Caco-2 (cell line): Measurements from ENCODE around the gene FAHD2A. TPM values are rescaled to one million over a fixed set of nuclear protein-coding genes. Genes with fewer than 3 reads are reported as not detected.

Experiments used
- BruUV-seq: library from RNA; stranded (reverse); fragments of 400-500 nt; replicated peaks from 2 replicates; lab custom pipeline; 2021; lab: Mats Ljungman, UMichigan
- CTCF ChIA-PET: fragments of 300-600 bp; sonication (Branson Sonifier 250); formaldehyde crosslinking; loops from one replicate; lab custom pipeline; 2022; ENCODE audit warnings: antibody characterized with exemption; lab: Charles Lee
- POLR2A ChIA-PET: fragments of 300-600 bp; sonication (Branson Sonifier 250); formaldehyde crosslinking; loops from one replicate; lab custom pipeline; 2022; ENCODE audit warnings: antibody characterized with exemption; lab: Charles Lee
- DNase-seq, 2 experiments: peaks; one replicate each; pipeline versions ENCODE4 v3.0.0 to v3.0.0-alpha.2; 2020 to 2022
- H3K27me3 ChIP-seq: replicated peaks from 2 replicates; pipeline ENCODE4 v1.6.0; 2011; ENCODE audit warnings: low read length; ENCODE audit not compliant: control insufficient read depth, insufficient read depth
- H3K36me3 ChIP-seq: 2 replicates; pipeline ENCODE4 v1.5.1; 2011; ENCODE audit warnings: low read length; ENCODE audit not compliant: control insufficient read depth, insufficient read depth
- H3K4me1 ChIP-seq: fragments of 250-450 bp; sonication (Bioruptor Pico); 2 replicates; pipeline ENCODE4 v1.5.1; 2020; ENCODE audit warnings: mild to moderate bottlenecking
- H3K4me3 ChIP-seq: 2 replicates; pipeline ENCODE4 v1.5.1; 2011; ENCODE audit warnings: low read depth, mild to moderate bottlenecking, control low read depth, low read length
- H3K9me3 ChIP-seq: fragments of 250-450 bp; sonication (Bioruptor Pico); 2 replicates; pipeline ENCODE4 v1.5.1; 2020; ENCODE audit warnings: mild to moderate bottlenecking, moderate library complexity
- H3K27ac Mint-ChIP-seq: one replicate; pipeline ENCODE4 v1.8.0; 2022; ENCODE audit warnings: mixed read lengths; ENCODE audit not compliant: unreplicated experiment
- H3K27me3 Mint-ChIP-seq: one replicate; pipeline ENCODE4 v1.8.0; 2022; ENCODE audit warnings: mixed read lengths; ENCODE audit not compliant: insufficient read depth, unreplicated experiment
- H3K36me3 Mint-ChIP-seq: one replicate; pipeline ENCODE4 v1.8.0; 2022; ENCODE audit warnings: mild to moderate bottlenecking, mixed read lengths; ENCODE audit not compliant: insufficient read depth, unreplicated experiment
- H3K4me1 Mint-ChIP-seq: one replicate; pipeline ENCODE4 v1.8.0; 2022; ENCODE audit warnings: low read depth, mixed read lengths; ENCODE audit not compliant: unreplicated experiment
- H3K4me3 Mint-ChIP-seq: one replicate; pipeline ENCODE4 v1.8.0; 2022; ENCODE audit warnings: mild to moderate bottlenecking, moderate library complexity, mixed read lengths; ENCODE audit not compliant: unreplicated experiment
- H3K9me3 Mint-ChIP-seq: one replicate; pipeline ENCODE4 v1.8.0; 2022; ENCODE audit warnings: mixed read lengths; ENCODE audit not compliant: unreplicated experiment
- CTCF ChIP-seq, 2 experiments: fragments of 200-600 bp in 1 of 2; IDR thresholded peaks; 1 replicate in 1 of 2; 2 replicates in 1 of 2; pipeline versions ENCODE4 v1.5.1 to v1.8.0; 2011 to 2022; ENCODE audit warnings: antibody characterized with exemption in 1 of 2, control low read depth in 1 of 2, inconsistent platforms in 1 of 2, low read depth in 1 of 2, low read length in 1 of 2, mild to moderate bottlenecking in 1 of 2, moderate library complexity in 1 of 2; ENCODE audit not compliant: insufficient read depth in 1 of 2, severe bottlenecking in 1 of 2, unreplicated experiment in 1 of 2
- intact Hi-C: fragments of 100-400 bp; cut with micrococcal nuclease; formaldehyde crosslinking; loops from one replicate; pipeline ENCODE4 v1.10.0; 2022; ENCODE audit not compliant: unreplicated experiment
- total RNA-seq: library from RNA; stranded (reverse); gene quantifications from 2 replicates; pipeline ENCODE4 v1.2.3, GENCODE V29; 2022

FAHD2A gene
- total RNA-seq, 1 experiment from 2014 or later, result 26.8 TPM

GRCh38 chr2:95383635-95384027 lies 18.9 kb upstream of the FAHD2A start:
- TF ChIP-seq CTCF (IDR thresholded peaks at IDR 0.05; ENCODE audit: insufficient read depth in 1 of 2, low read depth in 1 of 2, low read length in 1 of 2, severe bottlenecking in 1 of 2, unreplicated experiment in 1 of 2), result no peak
- no peak for DNase-seq
- Mint-ChIP-seq H3K9me3 (no peaks in the 10 kb centered on the region), H3K27me3 (peaks cover 24% of the 10 kb centered on the region), H3K27ac (no peak overlapping the region), H3K36me3 (no peaks in the 10 kb centered on the region), H3K4me3 (no peak overlapping the region), H3K4me1 (no peaks in the 10 kb centered on the region)
- no peaks in the 10 kb centered on the region for H3K36me3 ChIP-seq
- POLR2A ChIA-PET, result no interaction called here
- no TSS peak for BruUV-seq
- H3K4me3 ChIP-seq, result no peak overlapping the region
- no peaks in the 10 kb centered on the region for H3K4me1 ChIP-seq
- intact Hi-C loops, result no loop called here
- H3K27me3 ChIP-seq, result no peaks in the 10 kb centered on the region
- CTCF ChIA-PET, result interaction anchor here (0.7 kb wide), 1 partner anchor 30 kb away, joined by 4 read pairs; no protein-coding TSS in a partner anchor
- H3K9me3 ChIP-seq, result no peaks in the 10 kb centered on the region

GRCh38 chr2:95384854-95385569 lies 17.5 kb upstream of the FAHD2A start:
- ChIA-PET POLR2A (no interaction called here), CTCF (no interaction called here)
- Mint-ChIP-seq H3K27me3 (peaks cover 17% of the 10 kb centered on the region), H3K4me1 (no peaks in the 10 kb centered on the region), H3K36me3 (no peaks in the 10 kb centered on the region), H3K4me3 (no peak overlapping the region), H3K27ac (no peak overlapping the region), H3K9me3 (no peaks in the 10 kb centered on the region)
- peaks cover 5% of the 10 kb centered on the region; the same call in 1 of the 2 replicates for H3K4me1 ChIP-seq
- no TSS peak for BruUV-seq
- no peak for DNase-seq
- intact Hi-C loops, result no loop called here
- H3K9me3 ChIP-seq, result no peaks in the 10 kb centered on the region
- TF ChIP-seq CTCF (IDR thresholded peaks at IDR 0.05; ENCODE audit: insufficient read depth in 1 of 2, low read depth in 1 of 2, low read length in 1 of 2, severe bottlenecking in 1 of 2, unreplicated experiment in 1 of 2), result no peak
- no peaks in the 10 kb centered on the region for H3K27me3 ChIP-seq
- H3K4me3 ChIP-seq, result no peak overlapping the region
- H3K36me3 ChIP-seq, result no peaks in the 10 kb centered on the region

GRCh38 chr2:95385570-95385984 lies 16.9 kb upstream of the FAHD2A start:
- H3K27me3 ChIP-seq, result no peaks in the 10 kb centered on the region
- intact Hi-C loops, result no loop called here
- Mint-ChIP-seq H3K27me3 (peaks cover 12% of the 10 kb centered on the region), H3K27ac (no peak overlapping the region), H3K4me3 (no peak overlapping the region), H3K9me3 (no peaks in the 10 kb centered on the region), H3K4me1 (no peaks in the 10 kb centered on the region), H3K36me3 (no peaks in the 10 kb centered on the region)
- ChIA-PET CTCF (no interaction called here), POLR2A (no interaction called here)
- no peak for DNase-seq
- no peaks in the 10 kb centered on the region for H3K36me3 ChIP-seq
- no peaks in the 10 kb centered on the region for H3K9me3 ChIP-seq
- H3K4me3 ChIP-seq, result no peak overlapping the region
- no TSS peak for BruUV-seq
- no peak for TF ChIP-seq CTCF (IDR thresholded peaks at IDR 0.05; ENCODE audit: insufficient read depth in 1 of 2, low read depth in 1 of 2, low read length in 1 of 2, severe bottlenecking in 1 of 2, unreplicated experiment in 1 of 2)
- H3K4me1 ChIP-seq, result peaks cover 11% of the 10 kb centered on the region
